H9 (cell line): ENCODE measurements around the gene FAM53B. TPM values are rescaled to one million over a fixed set of nuclear protein-coding genes. Genes with fewer than 3 reads are reported as not detected.

Experiments used
- DNase-seq: peaks from one replicate; pipeline ENCODE4 v3.0.0-alpha.2; 2017
- H2AFZ ChIP-seq: one replicate; pipeline ENCODE4 v1.6.1; 2013; ENCODE audit warnings: mild to moderate bottlenecking, low read length, control low read depth, moderate library complexity
- H2AK5ac ChIP-seq: 2 replicates; pipeline ENCODE4 v1.6.1; 2013; ENCODE audit warnings: low read length, control low read depth, mixed read lengths; ENCODE audit not compliant: insufficient read length
- H2BK120ac ChIP-seq: one replicate; pipeline ENCODE4 v1.6.1; 2013; ENCODE audit warnings: low read depth, mild to moderate bottlenecking, low read length, control low read depth, inconsistent platforms; ENCODE audit not compliant: poor library complexity, severe bottlenecking
- H2BK12ac ChIP-seq: 2 replicates; pipeline ENCODE4 v1.6.1; 2013; ENCODE audit warnings: low read length, control low read depth, mixed read lengths, low read depth; ENCODE audit not compliant: insufficient read length
- H2BK15ac ChIP-seq: 2 replicates; pipeline ENCODE4 v1.6.1; 2013; ENCODE audit warnings: low read depth, low read length, control low read depth
- H2BK20ac ChIP-seq: one replicate; pipeline ENCODE4 v1.6.1; 2013; ENCODE audit warnings: low read depth, mild to moderate bottlenecking, low read length, control low read depth, inconsistent platforms; ENCODE audit not compliant: poor library complexity, severe bottlenecking
- H2BK5ac ChIP-seq: 2 replicates; pipeline ENCODE4 v1.6.1; 2013; ENCODE audit warnings: low read length, control low read depth, mixed read lengths; ENCODE audit not compliant: insufficient read length
- H3K14ac ChIP-seq: 2 replicates; pipeline ENCODE4 v1.6.1; 2013; ENCODE audit warnings: low read length, control low read depth; ENCODE audit not compliant: insufficient read depth
- H3K18ac ChIP-seq: 2 replicates; pipeline ENCODE4 v1.6.1; 2013; ENCODE audit warnings: low read depth, mild to moderate bottlenecking, mixed read lengths, low read length, control low read depth; ENCODE audit not compliant: insufficient read length
- H3K23ac ChIP-seq: 2 replicates; pipeline ENCODE4 v1.6.1; 2013; ENCODE audit warnings: low read length, control low read depth, mixed read lengths, low read depth; ENCODE audit not compliant: insufficient read length
- H3K23me2 ChIP-seq: 2 replicates; pipeline ENCODE4 v1.6.1; 2013; ENCODE audit warnings: low read depth, mild to moderate bottlenecking, mixed read lengths, low read length, control low read depth; ENCODE audit not compliant: insufficient read length, poor library complexity, severe bottlenecking
- H3K27ac ChIP-seq: 2 replicates; pipeline ENCODE4 v1.5.1; 2013; ENCODE audit warnings: low read length, control low read depth, mixed read lengths, low read depth; ENCODE audit not compliant: insufficient read length
- H3K27me3 ChIP-seq: 2 replicates; pipeline ENCODE4 v1.6.1; 2013; ENCODE audit warnings: low read length, control low read depth, inconsistent platforms; ENCODE audit not compliant: insufficient read depth
- H3K4ac ChIP-seq: 2 replicates; pipeline ENCODE4 v1.6.1; 2013; ENCODE audit warnings: low read depth, mild to moderate bottlenecking, control low read depth, inconsistent platforms, low read length, moderate library complexity
- H3K4me1 ChIP-seq: 2 replicates; pipeline ENCODE4 v1.6.1; 2013; ENCODE audit warnings: low read length, control low read depth, inconsistent platforms; ENCODE audit not compliant: insufficient read depth
- H3K4me2 ChIP-seq: 2 replicates; pipeline ENCODE4 v1.6.1; 2013; ENCODE audit warnings: low read length, control low read depth, mixed read lengths; ENCODE audit not compliant: insufficient read length, insufficient read depth
- H3K56ac ChIP-seq: 2 replicates; pipeline ENCODE4 v1.6.1; 2013; ENCODE audit warnings: low read depth, mild to moderate bottlenecking, mixed read lengths, low read length, control low read depth; ENCODE audit not compliant: insufficient read length
- H3K79me1 ChIP-seq: 2 replicates; pipeline ENCODE4 v1.6.1; 2013; ENCODE audit warnings: low read depth, mild to moderate bottlenecking, moderate library complexity, low read length, control low read depth, inconsistent platforms; ENCODE audit not compliant: insufficient read depth, poor library complexity, severe bottlenecking
- H3K79me2 ChIP-seq: 2 replicates; pipeline ENCODE4 v1.6.1; 2013; ENCODE audit warnings: low read length, control low read depth, inconsistent platforms; ENCODE audit not compliant: insufficient read depth
- H3K9ac ChIP-seq: 2 replicates; pipeline ENCODE4 v1.6.1; 2013; ENCODE audit warnings: low read length, control low read depth, mixed read lengths; ENCODE audit not compliant: insufficient read length; ENCODE audit errors: extremely low read depth
- H3K9me3 ChIP-seq: one replicate; pipeline ENCODE4 v1.6.1; 2013; ENCODE audit warnings: low read depth, low read length, inconsistent platforms; ENCODE audit not compliant: control insufficient read depth
- H3T11ph ChIP-seq: one replicate; pipeline ENCODE4 v1.6.1; 2013; ENCODE audit warnings: mild to moderate bottlenecking, low read length, control low read depth, inconsistent platforms
- H4K20me1 ChIP-seq: one replicate; pipeline ENCODE4 v1.6.1; 2013; ENCODE audit not compliant: control insufficient read depth, insufficient read length, insufficient read depth
- H4K5ac ChIP-seq: 2 replicates; pipeline ENCODE4 v1.6.1; 2013; ENCODE audit warnings: low read depth, mild to moderate bottlenecking, mixed read lengths, low read length, control low read depth; ENCODE audit not compliant: insufficient read length
- H4K8ac ChIP-seq: replicated peaks from 2 replicates; pipeline ENCODE4 v1.6.1; 2013; ENCODE audit warnings: low read length, control low read depth, mixed read lengths, low read depth; ENCODE audit not compliant: insufficient read length
- H4K91ac ChIP-seq: 2 replicates; pipeline ENCODE4 v1.6.1; 2013; ENCODE audit warnings: low read depth, mild to moderate bottlenecking, moderate library complexity, mixed read lengths, low read length, control low read depth; ENCODE audit not compliant: insufficient read length
- H3K27ac Mint-ChIP-seq, 3 experiments: 2 replicates in 2 of 3; 3 replicates in 1 of 3; pipeline ENCODE4 v1.8.0; 2020 to 2021; ENCODE audit warnings: mixed read lengths in 3 of 3, mild to moderate bottlenecking in 1 of 3, moderate library complexity in 1 of 3
- H3K27me3 Mint-ChIP-seq: 2 replicates; pipeline ENCODE4 v1.8.0; 2021; ENCODE audit warnings: low read depth, mild to moderate bottlenecking, moderate library complexity, mixed read lengths
- H3K36me3 Mint-ChIP-seq, 3 experiments: 2 replicates in 2 of 3; 3 replicates in 1 of 3; pipeline ENCODE4 v1.8.0; 2020 to 2021; ENCODE audit warnings: low read depth in 3 of 3, mixed read lengths in 3 of 3; ENCODE audit not compliant: insufficient read depth in 1 of 3
- H3K4me1 Mint-ChIP-seq, 2 experiments: 2 replicates each; pipeline ENCODE4 v1.8.0; 2020; ENCODE audit warnings: mixed read lengths in 2 of 2
- H3K4me3 Mint-ChIP-seq, 2 experiments: 2 replicates in 1 of 2; 3 replicates in 1 of 2; pipeline ENCODE4 v1.8.0; 2020 to 2021; ENCODE audit warnings: mild to moderate bottlenecking in 2 of 2, mixed read lengths in 2 of 2, moderate library complexity in 1 of 2
- H3K9me3 Mint-ChIP-seq, 2 experiments: 2 replicates in 1 of 2; 3 replicates in 1 of 2; pipeline ENCODE4 v1.8.0; 2020; ENCODE audit warnings: mild to moderate bottlenecking in 2 of 2, mixed read lengths in 2 of 2, moderate library complexity in 1 of 2
- WGBS: extraction: QIAGEN DNeasy Blood & Tissue Kit; methylation state at CpG from one replicate; pipeline ENCODE4 v1.1.7; 2013; ENCODE audit warnings: missing lambda C conversion rate, low lambda C conversion rate, mixed read lengths; ENCODE audit not compliant: insufficient read length; ENCODE audit errors: extremely low coverage; 5-methylcytosine and 5-hydroxymethylcytosine counted together
- total RNA-seq: library from RNA; stranded (reverse); gene quantifications from 2 replicates; pipeline ENCODE4 v1.2.1, GENCODE V29; 2021
- TF ChIP-seq, protein P1 (sequence below): fragments of 200-600 bp; sonication (generic); conservative IDR thresholded peaks from 3 replicates; pipeline ENCODE4 v1.8.0; 2021; ENCODE audit warnings: antibody characterized with exemption, mild to moderate bottlenecking

FAM53B gene
- total RNA-seq, 1 experiment from 2014 or later = 11.5 TPM

DNA sequence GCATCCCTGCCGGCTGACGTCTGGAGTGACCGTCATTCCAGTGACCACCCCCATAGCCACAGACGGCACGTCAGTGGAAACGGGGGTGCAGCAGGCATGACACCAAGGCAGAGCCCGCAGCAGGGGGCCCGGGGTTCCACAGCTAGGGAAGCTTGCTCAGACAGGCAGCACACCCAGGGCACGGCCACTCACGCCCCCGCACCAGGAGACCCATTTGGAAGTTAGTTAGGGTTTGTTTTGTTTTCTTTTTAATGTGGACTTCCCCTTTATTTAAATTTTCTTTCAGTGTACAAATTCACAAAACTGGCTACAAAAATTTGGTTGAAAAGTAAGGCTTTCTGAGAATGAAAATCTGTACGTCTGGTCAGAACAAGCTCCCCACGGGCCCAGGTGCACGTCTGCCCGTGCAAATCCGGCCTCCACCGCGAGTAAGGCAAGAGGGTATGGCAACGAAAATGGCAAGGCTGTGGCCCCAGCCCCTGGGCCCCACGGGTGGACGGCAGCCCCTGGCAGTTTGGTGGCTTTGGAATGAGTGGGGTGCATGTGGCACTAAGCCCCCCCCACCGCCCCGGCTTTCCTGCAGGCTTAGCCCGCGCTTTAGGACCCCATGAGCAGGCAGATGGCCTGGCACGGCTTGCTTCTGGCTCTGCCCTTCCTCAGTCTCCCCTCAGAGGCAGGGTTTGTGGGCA, 124.2 kb downstream of the FAM53B start:
- no peaks in the 10 kb centered on the region for H3K23me2 ChIP-seq
- no peak overlapping the region for H3K18ac ChIP-seq
- no peak overlapping the region for H2BK12ac ChIP-seq
- peaks cover 0 to 2% (median 0%) of the 10 kb centered on the region in 3 experiments; a peak in 1 of 7 replicates for H3K36me3 Mint-ChIP-seq
- no peak overlapping the region for H3K23ac ChIP-seq
- H3K27ac Mint-ChIP-seq = no peak overlapping the region
- no peak overlapping the region for H2BK5ac ChIP-seq
- H2BK20ac ChIP-seq = no peak overlapping the region
- H3K4me1 ChIP-seq = peaks cover 2% of the 10 kb centered on the region; the same call in 1 of the 2 replicates
- peak overlapping the region; percentile 13; the same call in 1 of the 2 replicates for H3K14ac ChIP-seq
- no peak overlapping the region for H4K8ac ChIP-seq
- no peak overlapping the region for H3K56ac ChIP-seq
- no peak overlapping the region for H3K4me3 Mint-ChIP-seq
- no CpG with 5 or more reads among the region's 26 CpGs for WGBS
- no peak overlapping the region for H3K9ac ChIP-seq
- DNase-seq = no peak
- no peak overlapping the region for H2AK5ac ChIP-seq
- H4K91ac ChIP-seq = no peak overlapping the region
- no peaks in the 10 kb centered on the region for H4K20me1 ChIP-seq
- H3K4me2 ChIP-seq = no peak overlapping the region
- no peak overlapping the region for H2AFZ ChIP-seq
- no peak overlapping the region for H4K5ac ChIP-seq
- no peaks in the 10 kb centered on the region for H3K9me3 ChIP-seq
- no peaks in the 10 kb centered on the region for H3K27me3 ChIP-seq
- H3K27me3 Mint-ChIP-seq = no peaks in the 10 kb centered on the region
- no peak overlapping the region for H2BK15ac ChIP-seq
- no peaks in the 10 kb centered on the region for H3K9me3 Mint-ChIP-seq
- H2BK120ac ChIP-seq = no peak overlapping the region
- no peaks in the 10 kb centered on the region for H3K79me1 ChIP-seq
- no peak overlapping the region for H3K4ac ChIP-seq
- no peak overlapping the region for H3T11ph ChIP-seq
- H3K27ac ChIP-seq = no peak overlapping the region
- no peaks in the 10 kb centered on the region for H3K79me2 ChIP-seq
- TF ChIP-seq, protein P1, sequence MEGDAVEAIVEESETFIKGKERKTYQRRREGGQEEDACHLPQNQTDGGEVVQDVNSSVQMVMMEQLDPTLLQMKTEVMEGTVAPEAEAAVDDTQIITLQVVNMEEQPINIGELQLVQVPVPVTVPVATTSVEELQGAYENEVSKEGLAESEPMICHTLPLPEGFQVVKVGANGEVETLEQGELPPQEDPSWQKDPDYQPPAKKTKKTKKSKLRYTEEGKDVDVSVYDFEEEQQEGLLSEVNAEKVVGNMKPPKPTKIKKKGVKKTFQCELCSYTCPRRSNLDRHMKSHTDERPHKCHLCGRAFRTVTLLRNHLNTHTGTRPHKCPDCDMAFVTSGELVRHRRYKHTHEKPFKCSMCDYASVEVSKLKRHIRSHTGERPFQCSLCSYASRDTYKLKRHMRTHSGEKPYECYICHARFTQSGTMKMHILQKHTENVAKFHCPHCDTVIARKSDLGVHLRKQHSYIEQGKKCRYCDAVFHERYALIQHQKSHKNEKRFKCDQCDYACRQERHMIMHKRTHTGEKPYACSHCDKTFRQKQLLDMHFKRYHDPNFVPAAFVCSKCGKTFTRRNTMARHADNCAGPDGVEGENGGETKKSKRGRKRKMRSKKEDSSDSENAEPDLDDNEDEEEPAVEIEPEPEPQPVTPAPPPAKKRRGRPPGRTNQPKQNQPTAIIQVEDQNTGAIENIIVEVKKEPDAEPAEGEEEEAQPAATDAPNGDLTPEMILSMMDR = no peak
- H3K4me1 Mint-ChIP-seq = peaks cover 5 to 16% of the 10 kb centered on the region in 2 experiments
